Liver (tissue), 9 donors: ENCODE measurements around the gene RNF217. TPM values are rescaled to one million over a fixed set of nuclear protein-coding genes. Genes with fewer than 3 reads are reported as not detected.

Experiments
- DNase-seq: peaks from one replicate; pipeline ENCODE4 v3.0.0-alpha.2; 2017; ENCODE audit warnings: low spot score
- H3K27ac ChIP-seq, 2 donors: one replicate each; pipeline ENCODE4 v1.7.0; 2013; ENCODE audit warnings: inconsistent platforms in 2 of 2, low read length in 2 of 2, control low read depth in 1 of 2, low read depth in 1 of 2, mild to moderate bottlenecking in 1 of 2
- H3K27me3 ChIP-seq, 4 donors: one replicate each; pipeline versions ENCODE4 v1.6.1 to v1.7.0; 2013; ENCODE audit warnings: low read length in 3 of 4, inconsistent platforms in 1 of 4, mild to moderate bottlenecking in 1 of 4, moderate library complexity in 1 of 4; ENCODE audit not compliant: control insufficient read depth in 4 of 4, insufficient read depth in 4 of 4
- H3K36me3 ChIP-seq, 4 donors: one replicate each; pipeline versions ENCODE4 v1.6.1 to v1.7.0; 2013; ENCODE audit warnings: low read length in 3 of 4, mild to moderate bottlenecking in 3 of 4, low read depth in 1 of 4, moderate library complexity in 1 of 4; ENCODE audit not compliant: control insufficient read depth in 4 of 4, insufficient read depth in 3 of 4
- H3K4me1 ChIP-seq, 4 donors: one replicate each; pipeline versions ENCODE4 v1.6.1 to v1.7.0; 2013; ENCODE audit warnings: low read length in 3 of 4, mild to moderate bottlenecking in 3 of 4, moderate library complexity in 1 of 4; ENCODE audit not compliant: control insufficient read depth in 4 of 4, insufficient read depth in 4 of 4
- H3K4me3 ChIP-seq, 3 donors: one replicate each; pipeline versions ENCODE4 v1.6.1 to v1.7.0; 2013; ENCODE audit warnings: low read length in 3 of 3, control low read depth in 1 of 3, low read depth in 1 of 3, mild to moderate bottlenecking in 1 of 3
- H3K9ac ChIP-seq, 2 donors: one replicate each; pipeline ENCODE4 v1.7.0; 2013; ENCODE audit warnings: low read length in 2 of 2, mild to moderate bottlenecking in 2 of 2, moderate library complexity in 2 of 2, control low read depth in 1 of 2, low read depth in 1 of 2
- H3K9me3 ChIP-seq, 4 donors: one replicate each; pipeline versions ENCODE4 v1.6.1 to v1.7.0; 2013; ENCODE audit warnings: low read length in 3 of 4; ENCODE audit not compliant: control insufficient read depth in 4 of 4
- ATF3 ChIP-seq: IDR thresholded peaks from 2 replicates; pipeline ENCODE4 v1.6.1; 2016; ENCODE audit warnings: antibody characterized with exemption
- CTCF ChIP-seq: fragments of 150-350 bp; IDR thresholded peaks from 2 replicates; pipeline ENCODE4 v1.5.1; 2017; ENCODE audit warnings: improper control_type of control experiment, low read depth, low read length; ENCODE audit not compliant: missing input control
- EGR1 ChIP-seq, 2 donors: IDR thresholded peaks; 2 replicates each; pipeline ENCODE4 v1.6.1; 2016 to 2018; ENCODE audit warnings: antibody characterized with exemption in 2 of 2, low read depth in 2 of 2
- FOXA1 ChIP-seq: IDR thresholded peaks from 2 replicates; pipeline ENCODE4 v1.6.1; 2016; ENCODE audit warnings: antibody characterized with exemption
- FOXA2 ChIP-seq: IDR thresholded peaks from 2 replicates; pipeline ENCODE4 v1.6.1; 2016; ENCODE audit warnings: antibody characterized with exemption
- GABPA ChIP-seq, 2 donors: IDR thresholded peaks in 1 of 2; conservative IDR thresholded peaks in 1 of 2; 2 replicates each; pipeline ENCODE4 v1.6.1; 2016; ENCODE audit warnings: antibody characterized with exemption in 2 of 2, mild to moderate bottlenecking in 1 of 2, moderate library complexity in 1 of 2
- HNF4A ChIP-seq, 2 donors: conservative IDR thresholded peaks; 2 replicates each; pipeline ENCODE4 v1.6.1; 2016; ENCODE audit warnings: antibody characterized with exemption in 2 of 2, mild to moderate bottlenecking in 2 of 2
- HNF4G ChIP-seq: IDR thresholded peaks from 2 replicates; pipeline ENCODE4 v1.6.1; 2016; ENCODE audit warnings: antibody characterized with exemption
- JUND ChIP-seq, 2 donors: IDR thresholded peaks; 2 replicates each; pipeline ENCODE4 v1.6.1; 2016; ENCODE audit warnings: antibody characterized with exemption in 2 of 2
- MAX ChIP-seq: IDR thresholded peaks from 2 replicates; pipeline ENCODE4 v1.6.1; 2016; ENCODE audit warnings: antibody characterized with exemption
- NR2F2 ChIP-seq: IDR thresholded peaks from 2 replicates; pipeline ENCODE4 v1.6.1; 2016; ENCODE audit warnings: antibody characterized with exemption
- RAD21 ChIP-seq, 2 donors: IDR thresholded peaks; 2 replicates each; pipeline ENCODE4 v1.6.1; 2016; ENCODE audit warnings: antibody characterized with exemption in 2 of 2, mild to moderate bottlenecking in 2 of 2
- REST ChIP-seq: IDR thresholded peaks from 2 replicates; pipeline ENCODE4 v1.6.1; 2016; ENCODE audit warnings: antibody characterized with exemption, mild to moderate bottlenecking
- RXRA ChIP-seq, 2 donors: IDR thresholded peaks; 2 replicates each; pipeline ENCODE4 v1.6.1; 2017 to 2018; ENCODE audit warnings: antibody characterized with exemption in 2 of 2, mild to moderate bottlenecking in 1 of 2
- SP1 ChIP-seq: IDR thresholded peaks from 2 replicates; pipeline ENCODE4 v1.6.1; 2018; ENCODE audit warnings: antibody characterized with exemption, mild to moderate bottlenecking
- TAF1 ChIP-seq: conservative IDR thresholded peaks from 2 replicates; pipeline ENCODE4 v1.6.1; 2016; ENCODE audit warnings: antibody characterized with exemption, mild to moderate bottlenecking
- YY1 ChIP-seq: IDR thresholded peaks from 2 replicates; pipeline ENCODE4 v1.6.1; 2016; ENCODE audit warnings: antibody characterized with exemption, mild to moderate bottlenecking
- WGBS: extraction: QIAGEN DNeasy Blood & Tissue Kit; methylation state at CpG from one replicate; pipeline ENCODE4 v1.1.7; 2013; 5-methylcytosine and 5-hydroxymethylcytosine counted together
- polyA plus RNA-seq, 2 donors: library from polyadenylated mRNA; stranded (reverse) in 1 of 2; unstranded in 1 of 2; fragments of 200-250 nt in 1 of 2; fragments of >200 nt in 1 of 2; fragmentation: Nextera tagmentation in 1 of 2; extraction: Ambion mirVana in 1 of 2; gene quantifications; one replicate each; pipeline versions ENCODE4 v1.2.1 to v1.2.3, GENCODE V29; 2013 to 2015
- total RNA-seq, 2 donors: library from RNA; depleted of rRNA; stranded (reverse); fragments of >200 nt; gene quantifications; one replicate each; pipeline ENCODE4 v1.2.3, GENCODE V29; 2014
- TF ChIP-seq, protein P1 (sequence below): IDR thresholded peaks from 2 replicates; pipeline ENCODE4 v1.6.1; 2016; ENCODE audit warnings: antibody characterized with exemption
- donor health status: healthy.
- donor health status: healthy.
- donor health status: healthy.
- donor health status: healthy.
- donor health status: healthy.

Gene RNF217
- total and polyA plus RNA-seq, 4 donors: 2.3 to 18.3 (median 4.1) TPM

DNA sequence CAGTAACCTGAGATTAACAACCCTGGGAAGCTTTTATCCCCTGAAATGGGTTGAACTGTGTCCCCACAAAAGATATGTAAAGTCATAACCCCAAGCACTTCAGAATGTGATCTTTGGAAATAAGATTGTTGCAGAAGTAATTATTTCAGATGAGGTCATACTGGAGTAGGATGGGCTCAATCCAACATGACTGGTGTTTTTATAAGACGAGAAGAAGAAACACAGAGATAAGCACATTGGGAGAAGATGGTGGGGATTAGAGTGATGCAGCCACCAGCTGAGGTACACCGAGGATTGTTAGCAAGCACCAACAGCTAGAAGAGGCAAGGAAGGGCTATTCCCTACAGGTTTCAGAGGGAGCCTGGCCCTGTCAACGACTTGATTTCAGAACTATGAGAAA, 12.5 kb upstream of the RNF217 start:
- Histone ChIP-seq H3K4me1 (no peaks in the 10 kb centered on the region), H3K36me3 (no peaks in the 10 kb centered on the region), H3K9me3 (no peaks in the 10 kb centered on the region), H3K9ac (no peak overlapping the region), H3K27ac (no peak overlapping the region), H3K27me3 (no peaks in the 10 kb centered on the region), H3K4me3 (no peak overlapping the region)
- no peak for DNase-seq
- TF ChIP-seq REST (no peak), NR2F2 (no peak), HNF4A (conservative IDR thresholded peaks at IDR 0.05) (no peak), GABPA (IDR thresholded peaks at IDR 0.05 in 1 of 2, conservative IDR thresholded peaks at IDR 0.05 in 1 of 2) (no peak), FOXA2 (no peak), TAF1 (no peak), ATF3 (no peak), MAX (no peak), HNF4G (no peak)
- WGBS: 89% methylated on average over 3 of the region's 3 CpGs

- TF ChIP-seq FOXA1 (no peak), MAX (no peak), CTCF (no peak), YY1 (no peak), RXRA (IDR thresholded peaks at IDR 0.05) (no peak), TAF1 (no peak), SP1 (no peak), GABPA (IDR thresholded peaks at IDR 0.05 in 1 of 2, conservative IDR thresholded peaks at IDR 0.05 in 1 of 2) (no peak), ATF3 (no peak), NR2F2 (no peak), HNF4G (no peak), EGR1 (IDR thresholded peaks at IDR 0.05; ENCODE audit: low read depth in 2 of 2) (no peak), JUND (IDR thresholded peaks at IDR 0.05) (no peak), RAD21 (IDR thresholded peaks at IDR 0.05) (no peak), HNF4A (conservative IDR thresholded peaks at IDR 0.05) (no peak), FOXA2 (no peak), REST (no peak)
- TF ChIP-seq, protein P1, sequence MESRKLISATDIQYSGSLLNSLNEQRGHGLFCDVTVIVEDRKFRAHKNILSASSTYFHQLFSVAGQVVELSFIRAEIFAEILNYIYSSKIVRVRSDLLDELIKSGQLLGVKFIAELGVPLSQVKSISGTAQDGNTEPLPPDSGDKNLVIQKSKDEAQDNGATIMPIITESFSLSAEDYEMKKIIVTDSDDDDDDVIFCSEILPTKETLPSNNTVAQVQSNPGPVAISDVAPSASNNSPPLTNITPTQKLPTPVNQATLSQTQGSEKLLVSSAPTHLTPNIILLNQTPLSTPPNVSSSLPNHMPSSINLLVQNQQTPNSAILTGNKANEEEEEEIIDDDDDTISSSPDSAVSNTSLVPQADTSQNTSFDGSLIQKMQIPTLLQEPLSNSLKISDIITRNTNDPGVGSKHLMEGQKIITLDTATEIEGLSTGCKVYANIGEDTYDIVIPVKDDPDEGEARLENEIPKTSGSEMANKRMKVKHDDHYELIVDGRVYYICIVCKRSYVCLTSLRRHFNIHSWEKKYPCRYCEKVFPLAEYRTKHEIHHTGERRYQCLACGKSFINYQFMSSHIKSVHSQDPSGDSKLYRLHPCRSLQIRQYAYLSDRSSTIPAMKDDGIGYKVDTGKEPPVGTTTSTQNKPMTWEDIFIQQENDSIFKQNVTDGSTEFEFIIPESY: no peak
- DNase-seq: no peak
- H3K9me3 ChIP-seq: no peaks in the 10 kb centered on the region
- no peak overlapping the region for H3K27ac ChIP-seq
- H3K9ac ChIP-seq: no peak overlapping the region
- H3K4me3 ChIP-seq: no peak overlapping the region
- H3K4me1 ChIP-seq: no peaks in the 10 kb centered on the region
- H3K27me3 ChIP-seq: no peaks in the 10 kb centered on the region
- no peaks in the 10 kb centered on the region for H3K36me3 ChIP-seq
- 95% methylated on average over 1 of the region's 1 CpG for WGBS
Measured at GRCh38 chr6:124953808-124954207, 8.4 kb upstream of the RNF217 start.
